ENCODE data around the gene LCMT1.

GRCh38 chr16:25092441-25092840 is 19.1 kb upstream of the LCMT1 start:
- no peak for TF ChIP-seq CTCF (conservative IDR thresholded peaks at IDR 0.05 in 1 of 2, IDR thresholded peaks at IDR 0.05 in 1 of 2; ENCODE audit: low read depth in 1 of 2, low read length in 2 of 2)
- TF ChIP-seq EZH2 (IDR thresholded peaks at IDR 0.05; ENCODE audit: low read length, missing control alignments): no peak
